Right lobe of liver (tissue), 6 donors: ENCODE results near the gene EEF1AKMT3. TPM values are rescaled to one million over a fixed set of nuclear protein-coding genes. Genes with fewer than 3 reads are reported as not detected.

ENCODE experiments used
- ATAC-seq, 4 donors: fragments of 200-7000 bp; cut with Tn5 transposase; one replicate each; pipeline ENCODE4 v1.9.1; 2020; ENCODE audit warnings: mild to moderate bottlenecking in 4 of 4, moderate library complexity in 4 of 4
- DNase-seq, 3 donors: peaks; one replicate each; pipeline ENCODE4 v3.0.0-alpha.2; 2020
- H3K27ac ChIP-seq, 3 donors: fragments of 200-600 bp; one replicate each; pipeline ENCODE4 v1.8.0; 2022
- H3K27me3 ChIP-seq, 2 donors: fragments of 200-600 bp; one replicate each; pipeline ENCODE4 v1.8.0; 2022
- H3K36me3 ChIP-seq, 4 donors: fragments of 200-600 bp; sonication (generic) in 1 of 4; one replicate each; pipeline versions ENCODE4 v1.5.1 to v1.8.0; 2017 to 2022; ENCODE audit warnings: control low read depth in 1 of 4
- H3K4me1 ChIP-seq, 4 donors: fragments of 200-600 bp; sonication (generic) in 1 of 4; one replicate each; pipeline versions ENCODE4 v1.5.1 to v1.8.0; 2017 to 2022; ENCODE audit warnings: control low read depth in 1 of 4
- H3K4me3 ChIP-seq, 3 donors: fragments of 200-600 bp; one replicate each; pipeline ENCODE4 v1.8.0; 2022
- H3K9me3 ChIP-seq, 4 donors: fragments of 200-600 bp; sonication (generic) in 1 of 4; one replicate each; pipeline versions ENCODE4 v1.5.1 to v1.8.0; 2017 to 2022; ENCODE audit warnings: control low read depth in 1 of 4
- CTCF ChIP-seq, 4 donors: fragments of 200-600 bp in 3 of 4; fragments of 450-650 bp in 1 of 4; IDR thresholded peaks; one replicate each; pipeline versions ENCODE4 v1.5.1 to v1.8.0; 2016 to 2022; ENCODE audit warnings: antibody characterized with exemption in 4 of 4, mild to moderate bottlenecking in 2 of 4
- POLR2A ChIP-seq: fragments of 450-650 bp; IDR thresholded peaks from one replicate; pipeline ENCODE4 v1.6.1; 2017; ENCODE audit warnings: antibody characterized with exemption, mild to moderate bottlenecking
- WGBS: methylation state at CpG from one replicate; pipeline ENCODE4 v1.1.6; 2018; ENCODE audit warnings: low coverage, low lambda C conversion rate; ENCODE audit not compliant: insufficient coverage; ENCODE audit errors: missing lambda C conversion rate; 5-methylcytosine and 5-hydroxymethylcytosine counted together
- intact Hi-C, 2 donors: fragments of 100-400 bp; cut with DNase I; formaldehyde crosslinking; loops; one replicate each; pipeline versions ENCODE4 v1.11.2 to v1.14.1; 2022
- total RNA-seq, 6 experiments: library from RNA; depleted of rRNA in 2 of 6; stranded (reverse); fragments of >200 nt in 2 of 6; fragmentation: NEBNext Ultra II Directional in 3 of 6; extraction: Animal tissue kit (Norgen Biotek cat#: 25700) in 3 of 6; gene quantifications; one replicate each; pipeline versions ENCODE4 v1.1.0 to v1.2.4, GENCODE V29; 2016 to 2023
- donor health status: DM: no; HTN: yes; CAD: no.
- donor health status: DM: no; HTN: no; CAD: no.
- donor health status: DM: no; HTN: no; CAD: no.
- donor health status: DM: no; HTN: yes; CAD: no.
- donor health status: DM: no; HTN: yes; CAD: no.

Gene EEF1AKMT3
- total RNA-seq, 6 experiments from 2014 or later = 3.2 to 5.5 (median 3.7) TPM

- TF ChIP-seq CTCF (IDR thresholded peaks at IDR 0.05) (peak in 2 of 4 donors; percentile 17 to 31), POLR2A (no peak)
- H3K27me3 ChIP-seq = peaks cover 0 to 26% of the 10 kb centered on the region in 2 donors
- peak overlapping the region; percentile 5 to 21 (median 14) for H3K4me3 ChIP-seq
- H3K36me3 ChIP-seq = no peaks in the 10 kb centered on the region
- ATAC-seq (peak in 1 of 4 donors; percentile 10), DNase-seq (peak in 1 of 3 donors; percentile 57)
- H3K27ac ChIP-seq = no peak overlapping the region
- intact Hi-C loops = no loop called here
- H3K4me1 ChIP-seq = peaks cover 0 to 18% (median 6%) of the 10 kb centered on the region in 4 donors
- H3K9me3 ChIP-seq = no peaks in the 10 kb centered on the region
- WGBS = 42% methylated on average over 6 of the region's 110 CpGs
Measured at GRCh38 chr12:57737467-57738460, 34.6 kb upstream of the EEF1AKMT3 start.

- H3K4me3 ChIP-seq = peak within 1 kb of the TSS; percentile 5 to 21 (median 14)
- peak in 1 of 3 donors; percentile 52 for DNase-seq
- TF ChIP-seq CTCF (IDR thresholded peaks at IDR 0.05) = no peak
- no peak for TF ChIP-seq POLR2A
Measured at GRCh38 chr12:57738661-57739237, 33.7 kb upstream of the EEF1AKMT3 start, which contains the start of gene AGAP2. AGAP2 (minus strand) TSS chr12:57738742; CDS start chr12:57738246, 496 bp downstream.

GRCh38 chr12:57739387-57739786 is 33.0 kb upstream of the EEF1AKMT3 start:
- Histone ChIP-seq H3K27ac (no peak overlapping the region), H3K4me3 (no peak overlapping the region), H3K9me3 (no peaks in the 10 kb centered on the region), H3K27me3 (peaks cover 0 to 26% of the 10 kb centered on the region in 2 donors), H3K4me1 (peaks cover 0 to 18% (median 6%) of the 10 kb centered on the region in 4 donors), H3K36me3 (no peaks in the 10 kb centered on the region)
- no peak for ATAC-seq
- intact Hi-C loops = no loop called here
- no peak for DNase-seq
- 23% methylated on average over 3 of the region's 7 CpGs for WGBS
- TF ChIP-seq CTCF (IDR thresholded peaks at IDR 0.05) (no peak), POLR2A (no peak)

More at GRCh38 chr12:57738661-57739237, 33.7 kb upstream of the EEF1AKMT3 start, which contains the start of gene AGAP2:
- Histone ChIP-seq H3K36me3 (no peaks in the 10 kb centered on the region), H3K4me1 (peaks cover 0 to 18% (median 6%) of the 10 kb centered on the region in 4 donors), H3K9me3 (no peaks in the 10 kb centered on the region), H3K27me3 (peaks cover 0 to 26% of the 10 kb centered on the region in 2 donors), H3K27ac (no peak within 1 kb of the TSS)
- no peak for ATAC-seq
- intact Hi-C loops = no loop called here
- 15% methylated on average over 31 of the region's 36 CpGs for WGBS

GRCh38 chr12:57739914-57740538 is 32.4 kb upstream of the EEF1AKMT3 start:
- ATAC-seq = no peak
- 40% methylated on average over 4 of the region's 10 CpGs for WGBS
- H3K36me3 ChIP-seq = no peaks in the 10 kb centered on the region

More at GRCh38 chr12:57739914-57740538, 32.4 kb upstream of the EEF1AKMT3 start:
- intact Hi-C loops = no loop called here
- Histone ChIP-seq H3K27ac (no peak overlapping the region), H3K9me3 (no peaks in the 10 kb centered on the region), H3K4me1 (peaks cover 0 to 17% (median 6%) of the 10 kb centered on the region in 4 donors), H3K27me3 (peaks cover 0 to 26% of the 10 kb centered on the region in 2 donors), H3K4me3 (no peak overlapping the region)
- DNase-seq = no peak
- no peak for TF ChIP-seq POLR2A
- TF ChIP-seq CTCF (IDR thresholded peaks at IDR 0.05) = no peak
